ENCODE results near the gene STARD13. TPM values are rescaled to one million over a fixed set of nuclear protein-coding genes. Genes with fewer than 3 reads are reported as not detected.
A peak's percentile ranks its signal among the peaks of the same experiment; 100 is the strongest.

Gene STARD13
- not detected for total RNA-seq

- POLR2A ChIA-PET: interaction anchor here (0.6 kb wide), 1 partner anchor 595 kb away, joined by 3 read pairs; no protein-coding TSS in a partner anchor
- Mint-ChIP-seq H3K4me3 (peak within 1 kb of the TSS; percentile 56), H3K9me3 (no peaks in the 10 kb centered on the region), H3K27me3 (peaks cover 46% of the 10 kb centered on the region), H3K4me1 (ENCODE audit: low read depth) (peaks cover 19% of the 10 kb centered on the region), H3K36me3 (ENCODE audit: low read depth) (no peaks in the 10 kb centered on the region), H3K27ac (no peak within 1 kb of the TSS)
- CTCF ChIA-PET: interaction anchor here (0.6 to 1.1 kb wide), 3 partner anchors 14 to 336 kb away, joined by 3 read pairs; no protein-coding TSS in a partner anchor
- DNase-seq: peak; percentile 7
- TF ChIP-seq CTCF (IDR thresholded peaks at IDR 0.05): no peak
- intact Hi-C loops (cut with micrococcal nuclease): no loop called here
- no peak for ATAC-seq
Observed at GRCh38 chr13:33285420-33286124, at the start of gene STARD13. TSS of gene STARD13 (minus strand) at chr13:33285755. CDS start at chr13:33285638, 117 bp downstream.

GRCh38 chr13:33334831-33335230 lies 49.3 kb upstream of the STARD13 start:
- Mint-ChIP-seq H3K27ac (no peak overlapping the region), H3K9me3 (no peaks in the 10 kb centered on the region), H3K36me3 (ENCODE audit: low read depth) (no peaks in the 10 kb centered on the region), H3K4me1 (ENCODE audit: low read depth) (no peaks in the 10 kb centered on the region), H3K4me3 (no peak overlapping the region), H3K27me3 (peaks cover 10% of the 10 kb centered on the region)
- POLR2A ChIA-PET: no interaction called here
- ATAC-seq (no peak), DNase-seq (no peak)
- no peak for TF ChIP-seq CTCF (IDR thresholded peaks at IDR 0.05)
- intact Hi-C loops (cut with micrococcal nuclease): no loop called here
- CTCF ChIA-PET: interaction anchor here (1.5 kb wide), 1 partner anchor 10 kb away, joined by 3 read pairs; no protein-coding TSS in a partner anchor

- H3K27me3 Mint-ChIP-seq: peaks cover 10% of the 10 kb centered on the region
- no peak overlapping the region for H3K27ac Mint-ChIP-seq
Observed at GRCh38 chr13:33331962-33332361, 46.4 kb upstream of the STARD13 start.

GRCh38 chr13:33330483-33330882 lies 44.9 kb upstream of the STARD13 start:
- ATAC-seq (no peak), DNase-seq (no peak)
- no peaks in the 10 kb centered on the region for H3K9me3 Mint-ChIP-seq
- peaks cover 12% of the 10 kb centered on the region for H3K27me3 Mint-ChIP-seq
- no peak overlapping the region for H3K27ac Mint-ChIP-seq
- ChIA-PET CTCF (no interaction called here), POLR2A (no interaction called here)
- H3K4me1 Mint-ChIP-seq (ENCODE audit: low read depth): no peaks in the 10 kb centered on the region
- TF ChIP-seq CTCF (IDR thresholded peaks at IDR 0.05): no peak
- intact Hi-C loops (cut with micrococcal nuclease): no loop called here
- no peaks in the 10 kb centered on the region for H3K36me3 Mint-ChIP-seq (ENCODE audit: low read depth)
- H3K4me3 Mint-ChIP-seq: no peak overlapping the region

More at GRCh38 chr13:33331962-33332361, 46.4 kb upstream of the STARD13 start:
- Mint-ChIP-seq H3K9me3 (no peaks in the 10 kb centered on the region), H3K4me3 (no peak overlapping the region), H3K36me3 (ENCODE audit: low read depth) (no peaks in the 10 kb centered on the region), H3K4me1 (ENCODE audit: low read depth) (no peaks in the 10 kb centered on the region)
- ATAC-seq (no peak), DNase-seq (no peak)
- intact Hi-C loops (cut with micrococcal nuclease): no loop called here
- POLR2A ChIA-PET: no interaction called here
- no peak for TF ChIP-seq CTCF (IDR thresholded peaks at IDR 0.05)
- CTCF ChIA-PET: no interaction called here

GRCh38 chr13:33328701-33329100 lies 43.1 kb upstream of the STARD13 start:
- no peaks in the 10 kb centered on the region for H3K36me3 Mint-ChIP-seq (ENCODE audit: low read depth)
- intact Hi-C loops (cut with micrococcal nuclease): no loop called here

More at GRCh38 chr13:33328701-33329100, 43.1 kb upstream of the STARD13 start:
- H3K27ac Mint-ChIP-seq: no peak overlapping the region
- ChIA-PET CTCF (no interaction called here), POLR2A (no interaction called here)
- H3K27me3 Mint-ChIP-seq: peaks cover 10% of the 10 kb centered on the region
- TF ChIP-seq CTCF (IDR thresholded peaks at IDR 0.05): no peak
- no peak overlapping the region for H3K4me3 Mint-ChIP-seq
- no peaks in the 10 kb centered on the region for H3K4me1 Mint-ChIP-seq (ENCODE audit: low read depth)
- H3K9me3 Mint-ChIP-seq: no peaks in the 10 kb centered on the region
- no peak for ATAC-seq
- no peak for DNase-seq
